H1 (cell line): Measurements from ENCODE around the gene PECR. TPM values are rescaled to one million over a fixed set of nuclear protein-coding genes. Genes with fewer than 3 reads are reported as not detected.
A peak's percentile ranks its signal among the peaks of the same experiment; 100 is the strongest.

Experiments used
- CTCF ChIA-PET: fragments of 300-600 bp; sonication (Branson Sonifier 250); formaldehyde crosslinking; loops from one replicate; lab custom pipeline; 2021; ENCODE audit not compliant: partially characterized antibody; lab: Charles Lee
- POLR2A ChIA-PET: fragments of 300-600 bp; sonication (Branson Sonifier 250); formaldehyde crosslinking; loops from one replicate; lab custom pipeline; 2021; ENCODE audit warnings: inconsistent platforms; ENCODE audit not compliant: partially characterized antibody; lab: Charles Lee
- DNase-seq, 2 experiments: peaks; one replicate each; pipeline versions ENCODE4 v3.0.0 to v3.0.0-alpha.2; 2010 to 2022; ENCODE audit warnings: low spot score in 2 of 2, low read depth in 1 of 2, mixed read lengths in 1 of 2
- FAIRE-seq: peaks from 2 replicates; lab custom pipeline; 2011; peaks lifted over from hg19 to GRCh38; lab: Jason Lieb, UNC
- H2AFZ ChIP-seq: 2 replicates; pipeline ENCODE4 v1.8.1; 2012; ENCODE audit warnings: low read length, inconsistent platforms
- H2AK5ac ChIP-seq: 2 replicates; pipeline ENCODE4 v1.6.1; 2013; ENCODE audit warnings: low read depth, low read length
- H2BK120ac ChIP-seq: replicated peaks from 2 replicates; pipeline ENCODE3; 2013; ENCODE audit warnings: low read depth, low read length, inconsistent platforms
- H2BK12ac ChIP-seq: 2 replicates; pipeline ENCODE4 v1.6.1; 2013; ENCODE audit warnings: low read depth, low read length
- H2BK15ac ChIP-seq: 2 replicates; pipeline ENCODE4 v1.6.1; 2013; ENCODE audit warnings: low read length
- H2BK20ac ChIP-seq: 2 replicates; pipeline ENCODE4 v1.6.1; 2013; ENCODE audit warnings: low read length
- H2BK5ac ChIP-seq: 2 replicates; pipeline ENCODE4 v1.6.1; 2013; ENCODE audit warnings: low read depth, low read length
- H3K14ac ChIP-seq: 2 replicates; pipeline ENCODE4 v1.6.1; 2013; ENCODE audit warnings: inconsistent platforms; ENCODE audit not compliant: insufficient read length
- H3K18ac ChIP-seq: 2 replicates; pipeline ENCODE4 v1.6.1; 2013; ENCODE audit warnings: low read length; ENCODE audit errors: extremely low read depth
- H3K23ac ChIP-seq: 2 replicates; pipeline ENCODE4 v1.6.1; 2013; ENCODE audit warnings: inconsistent platforms; ENCODE audit not compliant: insufficient read length
- H3K23me2 ChIP-seq: 2 replicates; pipeline ENCODE4 v1.6.1; 2013; ENCODE audit warnings: low read depth, low read length
- H3K27ac ChIP-seq: 2 replicates; pipeline ENCODE4 v1.6.1; 2011; ENCODE audit warnings: low read depth, low read length, inconsistent platforms
- H3K27me3 ChIP-seq, 4 experiments: replicated peaks in 1 of 4; 1 replicate in 1 of 4; 2 replicates in 3 of 4; pipeline versions ENCODE4 v1.6.1 to v1.8.1; 2011 to 2013; ENCODE audit warnings: low read length in 3 of 4, mild to moderate bottlenecking in 3 of 4, inconsistent platforms in 2 of 4, mixed read lengths in 2 of 4, moderate library complexity in 1 of 4; ENCODE audit not compliant: control insufficient read depth in 3 of 4, insufficient read depth in 3 of 4; ENCODE audit errors: extremely low read depth in 1 of 4
- H3K36me3 ChIP-seq, 4 experiments: 2 replicates each; pipeline versions ENCODE4 v1.6.1 to v1.8.1; 2011 to 2013; ENCODE audit warnings: mild to moderate bottlenecking in 4 of 4, low read length in 3 of 4, moderate library complexity in 2 of 4, control low read depth in 1 of 4, inconsistent platforms in 1 of 4; ENCODE audit not compliant: insufficient read depth in 4 of 4, control insufficient read depth in 2 of 4
- H3K4ac ChIP-seq: replicated peaks from 2 replicates; pipeline ENCODE3; 2013; ENCODE audit warnings: low read length, low read depth, mixed read lengths, inconsistent platforms; ENCODE audit not compliant: insufficient read length
- H3K4me1 ChIP-seq, 4 experiments: replicated peaks in 1 of 4; 1 replicate in 1 of 4; 2 replicates in 3 of 4; pipeline versions ENCODE4 v1.6.1 to v1.8.1; 2011 to 2013; ENCODE audit warnings: low read length in 3 of 4, inconsistent platforms in 2 of 4, mixed read lengths in 1 of 4; ENCODE audit not compliant: insufficient read depth in 4 of 4, control insufficient read depth in 3 of 4
- H3K4me2 ChIP-seq, 2 experiments: 2 replicates each; pipeline versions ENCODE4 v1.6.1 to v1.8.1; 2011 to 2013; ENCODE audit warnings: low read depth in 2 of 2, low read length in 2 of 2, control low read depth in 1 of 2, inconsistent platforms in 1 of 2, mild to moderate bottlenecking in 1 of 2; ENCODE audit not compliant: insufficient read depth in 1 of 2
- H3K4me3 ChIP-seq, 4 experiments: fragments of 200-600, 300-600 bp in 1 of 4; sonication (generic), shearing (Covaris generic), sonication (Bioruptor Twin) in 1 of 4; 2 replicates each; pipeline versions ENCODE4 v1.5.1 to v1.8.1; 2011 to 2016; ENCODE audit warnings: low read length in 4 of 4, low read depth in 3 of 4, control low read depth in 2 of 4, inconsistent platforms in 2 of 4, mild to moderate bottlenecking in 2 of 4, mixed read lengths in 1 of 4, moderate library complexity in 1 of 4; ENCODE audit not compliant: insufficient read depth in 2 of 4; ENCODE audit errors: extremely low read depth in 1 of 4
- H3K56ac ChIP-seq: replicated peaks from 2 replicates; pipeline ENCODE3; 2013; ENCODE audit warnings: low read depth, mild to moderate bottlenecking, mixed read lengths, low read length, inconsistent platforms; ENCODE audit not compliant: insufficient read length
- H3K79me1 ChIP-seq: 2 replicates; pipeline ENCODE4 v1.6.1; 2013; ENCODE audit warnings: low read depth, low read length, control low read depth
- H3K79me2 ChIP-seq, 2 experiments: 2 replicates each; pipeline versions ENCODE4 v1.6.1 to v1.8.1; 2012 to 2013; ENCODE audit warnings: low read length in 2 of 2, mild to moderate bottlenecking in 2 of 2, inconsistent platforms in 1 of 2; ENCODE audit not compliant: insufficient read depth in 2 of 2, control insufficient read depth in 1 of 2
- H3K9ac ChIP-seq, 4 experiments: replicated peaks in 1 of 4; 1 replicate in 1 of 4; 2 replicates in 3 of 4; pipeline versions ENCODE4 v1.6.1 to v1.8.1; 2011 to 2013; ENCODE audit warnings: low read depth in 3 of 4, low read length in 3 of 4, control low read depth in 2 of 4, mild to moderate bottlenecking in 2 of 4, moderate library complexity in 2 of 4, inconsistent platforms in 1 of 4; ENCODE audit errors: extremely low read depth in 1 of 4
- H3K9me3 ChIP-seq, 2 experiments: 2 replicates each; pipeline versions ENCODE4 v1.6.1 to v1.8.1; 2012 to 2013; ENCODE audit warnings: mild to moderate bottlenecking in 2 of 2, moderate library complexity in 2 of 2, control low read depth in 1 of 2, inconsistent platforms in 1 of 2, low read depth in 1 of 2, low read length in 1 of 2, mixed read lengths in 1 of 2; ENCODE audit not compliant: insufficient read depth in 2 of 2
- H4K20me1 ChIP-seq, 2 experiments: replicated peaks in 1 of 2; 2 replicates each; pipeline versions ENCODE3 to v1.8.1; 2011 to 2013; ENCODE audit warnings: inconsistent platforms in 2 of 2, low read length in 2 of 2, mild to moderate bottlenecking in 1 of 2; ENCODE audit not compliant: insufficient read depth in 2 of 2, control insufficient read depth in 1 of 2
- H4K5ac ChIP-seq: 2 replicates; pipeline ENCODE4 v1.6.1; 2013; ENCODE audit warnings: low read length, low read depth, mixed read lengths, inconsistent platforms; ENCODE audit not compliant: insufficient read length
- H4K8ac ChIP-seq: 2 replicates; pipeline ENCODE4 v1.8.0; 2013; ENCODE audit warnings: mild to moderate bottlenecking, moderate library complexity, low read length, inconsistent platforms; ENCODE audit not compliant: insufficient read depth; ENCODE audit errors: extremely low read depth
- H4K91ac ChIP-seq: replicated peaks from 2 replicates; pipeline ENCODE3; 2013; ENCODE audit warnings: low read length, mixed read lengths, inconsistent platforms; ENCODE audit not compliant: insufficient read length
- BCL11A ChIP-seq, 2 experiments: IDR thresholded peaks; one replicate each; pipeline ENCODE4 v1.6.1; 2011; ENCODE audit warnings: low read depth in 2 of 2, low read length in 2 of 2, mild to moderate bottlenecking in 2 of 2
- WGBS, 2 experiments: shearing (Covaris generic) in 1 of 2; methylation state at CpG; one replicate each; pipeline versions ENCODE4 v1.1.6 to v1.1.7; 2013 to 2015; ENCODE audit warnings: low lambda C conversion rate in 2 of 2, mixed read lengths in 2 of 2, inconsistent platforms in 1 of 2, low coverage in 1 of 2, missing lambda C conversion rate in 1 of 2; ENCODE audit not compliant: insufficient replicate concordance in 2 of 2, insufficient coverage in 1 of 2, insufficient read length in 1 of 2; ENCODE audit errors: extremely low coverage in 1 of 2, missing lambda C conversion rate in 1 of 2; 5-methylcytosine and 5-hydroxymethylcytosine counted together
- polyA plus RNA-seq, 7 experiments: library from polyadenylated mRNA; depleted of rRNA in 3 of 7; stranded (reverse) in 5 of 7; unstranded in 2 of 7; fragments of >200 nt in 5 of 7; fragments of 200-250 nt in 2 of 7; gene quantifications; 1 replicate in 5 of 7; 2 replicates in 1 of 7; 4 replicates in 1 of 7; pipeline versions ENCODE4 v1.2.1 to v1.2.3, GENCODE V29; 2011 to 2013; ENCODE audit warnings: missing spikeins in 2 of 7, mixed read lengths in 2 of 7
- total RNA-seq: library from RNA; stranded (reverse); fragmentation: NEBNext Ultra II Directional; extraction: Animal tissue kit (Norgen Biotek cat#: 25700); gene quantifications from 2 replicates; pipeline ENCODE4 v1.2.1, GENCODE V29; 2021

The PECR gene
- total and polyA plus RNA-seq, 2 of the 8 experiments (the other 6 are each of a cell fraction or from before 2014, with no cell fraction given) = 15.9 to 19.2 TPM

DNA sequence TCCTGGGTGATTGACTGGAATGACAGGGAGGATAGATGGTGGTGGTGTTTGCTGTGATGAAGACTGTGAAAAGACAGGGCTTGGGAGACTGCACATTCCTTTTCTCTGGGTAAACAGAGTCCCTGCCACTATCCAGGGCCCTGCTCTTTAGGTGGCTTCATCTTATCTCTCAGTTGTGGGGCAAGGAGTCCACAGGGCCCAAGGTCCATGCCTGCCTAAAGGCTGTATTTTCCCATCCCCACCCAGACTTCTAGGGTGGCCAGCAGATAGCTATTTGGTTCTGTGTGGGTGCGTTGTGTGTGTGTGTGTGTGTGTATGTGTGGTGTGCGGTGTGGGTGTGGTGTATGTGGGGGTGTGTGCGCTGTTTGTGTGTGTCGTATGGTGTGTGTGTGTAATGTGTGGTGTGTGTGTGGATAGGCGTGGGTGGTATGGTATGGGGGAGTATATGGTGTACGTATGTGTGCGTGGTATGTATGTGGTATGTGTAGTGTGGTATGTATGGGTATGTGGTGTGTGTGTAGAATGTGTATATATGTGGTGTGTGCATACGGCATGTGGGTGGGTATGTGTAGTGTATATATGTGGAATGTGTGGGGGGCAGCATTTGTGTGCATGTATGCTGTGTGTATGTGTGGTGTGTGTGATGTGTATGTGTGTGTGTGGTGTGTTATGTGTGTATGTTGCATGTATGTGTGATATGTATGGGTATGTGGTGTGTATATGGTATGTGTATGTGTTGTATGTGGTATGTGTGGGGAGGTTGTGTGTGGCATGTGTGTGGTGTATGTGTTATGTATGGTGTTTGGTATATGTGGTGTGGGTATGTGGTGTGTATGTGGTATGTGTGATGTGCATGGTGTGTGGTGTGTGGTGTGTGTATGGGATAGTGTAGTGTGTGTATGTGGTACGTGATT is 17.1 kb upstream of the PECR start:
- Histone ChIP-seq H3K4me1 (no peaks in the 10 kb centered on the region), H3K23me2 (peaks cover 9% of the 10 kb centered on the region), H2BK15ac (0 out of 2 replicates have a peak overlapping the region, but pooled peaks have one; percentile 73), H3K36me3 (no peaks in the 10 kb centered on the region; a peak in 1 of 8 replicates), H3K4me2 (no peak overlapping the region), H2BK12ac (no peak overlapping the region), H3K23ac (no peak overlapping the region), H4K91ac (peak overlapping the region; percentile 72), H3K79me1 (peaks cover 2% of the 10 kb centered on the region; the same call in 1 of the 2 replicates), H3K79me2 (no peaks in the 10 kb centered on the region), H3K4ac (no peak overlapping the region), H2AK5ac (peak overlapping the region; percentile 76; the same call in 1 of the 2 replicates), H3K4me3 (no peak overlapping the region), H4K8ac (no peak overlapping the region), H3K27ac (no peak overlapping the region), H2AFZ (no peak overlapping the region), H2BK20ac (no peak overlapping the region), H3K14ac (no peak overlapping the region), H3K9ac (no peak overlapping the region), H3K9me3 (peaks cover 0 to 2% of the 10 kb centered on the region in 2 experiments; a peak in 1 of 4 replicates), H3K27me3 (no peaks in the 10 kb centered on the region), H2BK120ac (no peak overlapping the region), H2BK5ac (peak overlapping the region; percentile 40), H3K56ac (peak overlapping the region; percentile 80), H4K20me1 (peaks cover 0 to 7% of the 10 kb centered on the region in 2 experiments), H4K5ac (no peak overlapping the region), H3K18ac (no peak overlapping the region)
- ChIA-PET POLR2A (interaction anchor here (1.3 kb wide), 2 partner anchors 16 to 19 kb away, joined by 3 to 4 read pairs; no protein-coding TSS in a partner anchor), CTCF (no interaction called here)
- 88 to 100% methylated on average over 6 to 9 of the region's 9 CpGs for WGBS, 2 experiments
- no peak for DNase-seq
- no peak for FAIRE-seq
- TF ChIP-seq BCL11A (IDR thresholded peaks at IDR 0.05; ENCODE audit: low read depth in 2 of 2, low read length in 2 of 2) = no peak
